Trophoblast cell (in vitro differentiated cells and primary cell): Measurements from ENCODE around the gene INTS2.
"Not testable (repeated sequence)": the region's sequence is repeated elsewhere in the genome, so short reads cannot be mapped to it uniquely, and the experiment has no call there.

Experiments
- DNase-seq, 2 donors: peaks; one replicate each; pipeline ENCODE4 v3.0.0-alpha.2; 2016
- H2AFZ ChIP-seq: 2 replicates; pipeline ENCODE4 v1.6.1; 2013; ENCODE audit warnings: low read length, moderate library complexity, mild to moderate bottlenecking; ENCODE audit not compliant: insufficient read depth, poor library complexity
- H2AK5ac ChIP-seq: 2 replicates; pipeline ENCODE4 v1.6.1; 2013; ENCODE audit warnings: mild to moderate bottlenecking, low read length
- H2BK120ac ChIP-seq: 2 replicates; pipeline ENCODE4 v1.6.1; 2013; ENCODE audit warnings: low read length, mild to moderate bottlenecking, moderate library complexity; ENCODE audit not compliant: insufficient read depth, poor library complexity
- H2BK12ac ChIP-seq: 2 replicates; pipeline ENCODE4 v1.6.1; 2013; ENCODE audit warnings: mild to moderate bottlenecking, low read length, moderate library complexity
- H2BK5ac ChIP-seq: 2 replicates; pipeline ENCODE4 v1.6.1; 2013; ENCODE audit warnings: low read length, low read depth, moderate library complexity, mild to moderate bottlenecking; ENCODE audit not compliant: poor library complexity
- H3K14ac ChIP-seq: 2 replicates; pipeline ENCODE4 v1.6.1; 2013; ENCODE audit warnings: mild to moderate bottlenecking, low read length
- H3K18ac ChIP-seq: 2 replicates; pipeline ENCODE4 v1.6.1; 2013; ENCODE audit warnings: mild to moderate bottlenecking, low read length
- H3K23ac ChIP-seq: 2 replicates; pipeline ENCODE4 v1.6.1; 2013; ENCODE audit warnings: low read length
- H3K27ac ChIP-seq: 2 replicates; pipeline ENCODE4 v1.5.1; 2013; ENCODE audit warnings: low read depth, mild to moderate bottlenecking, inconsistent platforms, low read length, moderate library complexity
- H3K27me3 ChIP-seq: 2 replicates; pipeline ENCODE4 v1.6.1; 2013; ENCODE audit warnings: inconsistent platforms, mild to moderate bottlenecking, low read length, moderate library complexity; ENCODE audit not compliant: insufficient read depth
- H3K36me3 ChIP-seq, 2 experiments: 1 replicate in 1 of 2; 2 replicates in 1 of 2; pipeline ENCODE4 v1.6.1; 2013; ENCODE audit warnings: low read length in 2 of 2, mild to moderate bottlenecking in 2 of 2, moderate library complexity in 1 of 2; ENCODE audit not compliant: insufficient read depth in 2 of 2, control insufficient read depth in 1 of 2
- H3K4ac ChIP-seq: 2 replicates; pipeline ENCODE4 v1.6.1; 2013; ENCODE audit warnings: low read depth, mild to moderate bottlenecking, low read length, moderate library complexity
- H3K4me1 ChIP-seq, 2 experiments: 1 replicate in 1 of 2; 2 replicates in 1 of 2; pipeline ENCODE4 v1.6.1; 2013; ENCODE audit warnings: low read length in 2 of 2, mild to moderate bottlenecking in 2 of 2, moderate library complexity in 1 of 2; ENCODE audit not compliant: insufficient read depth in 2 of 2, control insufficient read depth in 1 of 2
- H3K4me2 ChIP-seq: 2 replicates; pipeline ENCODE4 v1.6.1; 2013; ENCODE audit warnings: inconsistent platforms, mild to moderate bottlenecking, low read length, moderate library complexity
- H3K4me3 ChIP-seq: 2 replicates; pipeline ENCODE4 v1.5.1; 2013; ENCODE audit warnings: mild to moderate bottlenecking, low read depth, low read length, inconsistent platforms
- H3K79me1 ChIP-seq: one replicate; pipeline ENCODE4 v1.6.1; 2013; ENCODE audit warnings: low read length
- H3K79me2 ChIP-seq: 2 replicates; pipeline ENCODE4 v1.6.1; 2013; ENCODE audit warnings: low read length, mild to moderate bottlenecking; ENCODE audit not compliant: control insufficient read depth, insufficient read depth, poor library complexity
- H3K9ac ChIP-seq: 2 replicates; pipeline ENCODE4 v1.6.1; 2013; ENCODE audit warnings: mild to moderate bottlenecking, low read length
- H3K9me3 ChIP-seq: 2 replicates; pipeline ENCODE4 v1.6.1; 2013; ENCODE audit warnings: low read depth, mild to moderate bottlenecking, control low read depth, inconsistent platforms, low read length; ENCODE audit not compliant: insufficient read depth
- H4K12ac ChIP-seq: 2 replicates; pipeline ENCODE4 v1.6.1; 2013; ENCODE audit warnings: low read depth, mild to moderate bottlenecking, low read length, moderate library complexity
- H4K8ac ChIP-seq: 2 replicates; pipeline ENCODE4 v1.6.1; 2013; ENCODE audit warnings: low read depth, mild to moderate bottlenecking, low read length, moderate library complexity
- H4K91ac ChIP-seq: one replicate; pipeline ENCODE4 v1.6.1; 2013; ENCODE audit warnings: low read depth, mild to moderate bottlenecking, low read length, moderate library complexity
- WGBS: extraction: QIAGEN DNeasy Blood & Tissue Kit; methylation state at CpG from one replicate; pipeline ENCODE4 v1.1.7; 2013; ENCODE audit warnings: missing lambda C conversion rate; ENCODE audit not compliant: insufficient read length, insufficient coverage; ENCODE audit errors: extremely low coverage; 5-methylcytosine and 5-hydroxymethylcytosine counted together

INTS2 gene

GRCh38 chr17:61826866-61827265, 100.9 kb downstream of the INTS2 start:
- not testable (repeated sequence) for H3K9me3 ChIP-seq, DNase-seq, H3K36me3 ChIP-seq, H3K27ac ChIP-seq, H2AK5ac ChIP-seq, H3K79me2 ChIP-seq, H2AFZ ChIP-seq, H3K18ac ChIP-seq, H3K4me2 ChIP-seq, H3K14ac ChIP-seq, H3K27me3 ChIP-seq, H4K8ac ChIP-seq, H3K23ac ChIP-seq, H2BK120ac ChIP-seq, H3K4ac ChIP-seq, H4K91ac ChIP-seq, H3K4me1 ChIP-seq, H2BK5ac ChIP-seq, H3K79me1 ChIP-seq, H3K9ac ChIP-seq, H3K4me3 ChIP-seq, H4K12ac ChIP-seq, H2BK12ac ChIP-seq
- no CpG with 5 or more reads among the region's 1 CpG for WGBS

GRCh38 chr17:61826198-61826597, 101.6 kb downstream of the INTS2 start:
- not testable (repeated sequence) for H3K14ac ChIP-seq

GRCh38 chr17:61825448-61826137, 102.2 kb downstream of the INTS2 start:
- Histone ChIP-seq H2BK5ac (no peak overlapping the region), H3K18ac (no peak overlapping the region), H3K4me1 (no peaks in the 10 kb centered on the region), H3K79me1 (no peaks in the 10 kb centered on the region), H3K4ac (no peak overlapping the region), H3K14ac (no peak overlapping the region), H2AFZ (no peak overlapping the region), H3K27ac (no peak overlapping the region), H3K4me2 (no peak overlapping the region), H4K12ac (no peak overlapping the region), H2BK12ac (no peak overlapping the region), H2BK120ac (no peak overlapping the region), H3K36me3 (peaks cover 4 to 6% of the 10 kb centered on the region in 2 experiments), H3K4me3 (no peak overlapping the region), H4K91ac (no peak overlapping the region), H3K23ac (no peak overlapping the region), H4K8ac (no peak overlapping the region), H3K9me3 (no peaks in the 10 kb centered on the region), H3K9ac (no peak overlapping the region), H3K27me3 (no peaks in the 10 kb centered on the region), H2AK5ac (no peak overlapping the region), H3K79me2 (no peaks in the 10 kb centered on the region)
- no CpG with 5 or more reads among the region's 2 CpGs for WGBS
- DNase-seq: no peak

More at GRCh38 chr17:61826198-61826597, 101.6 kb downstream of the INTS2 start:
- not testable (repeated sequence) for H3K79me2 ChIP-seq, H3K4me3 ChIP-seq, H3K4ac ChIP-seq, H3K79me1 ChIP-seq, H4K12ac ChIP-seq, H2AFZ ChIP-seq, H2BK12ac ChIP-seq, DNase-seq, H3K23ac ChIP-seq, H3K4me1 ChIP-seq, H2AK5ac ChIP-seq, H3K18ac ChIP-seq, H3K4me2 ChIP-seq, H2BK5ac ChIP-seq, H3K36me3 ChIP-seq, H4K91ac ChIP-seq, H2BK120ac ChIP-seq, H3K27me3 ChIP-seq, H3K9ac ChIP-seq, H3K9me3 ChIP-seq, H4K8ac ChIP-seq, H3K27ac ChIP-seq
- no CpG with 5 or more reads among the region's 2 CpGs for WGBS

DNA sequence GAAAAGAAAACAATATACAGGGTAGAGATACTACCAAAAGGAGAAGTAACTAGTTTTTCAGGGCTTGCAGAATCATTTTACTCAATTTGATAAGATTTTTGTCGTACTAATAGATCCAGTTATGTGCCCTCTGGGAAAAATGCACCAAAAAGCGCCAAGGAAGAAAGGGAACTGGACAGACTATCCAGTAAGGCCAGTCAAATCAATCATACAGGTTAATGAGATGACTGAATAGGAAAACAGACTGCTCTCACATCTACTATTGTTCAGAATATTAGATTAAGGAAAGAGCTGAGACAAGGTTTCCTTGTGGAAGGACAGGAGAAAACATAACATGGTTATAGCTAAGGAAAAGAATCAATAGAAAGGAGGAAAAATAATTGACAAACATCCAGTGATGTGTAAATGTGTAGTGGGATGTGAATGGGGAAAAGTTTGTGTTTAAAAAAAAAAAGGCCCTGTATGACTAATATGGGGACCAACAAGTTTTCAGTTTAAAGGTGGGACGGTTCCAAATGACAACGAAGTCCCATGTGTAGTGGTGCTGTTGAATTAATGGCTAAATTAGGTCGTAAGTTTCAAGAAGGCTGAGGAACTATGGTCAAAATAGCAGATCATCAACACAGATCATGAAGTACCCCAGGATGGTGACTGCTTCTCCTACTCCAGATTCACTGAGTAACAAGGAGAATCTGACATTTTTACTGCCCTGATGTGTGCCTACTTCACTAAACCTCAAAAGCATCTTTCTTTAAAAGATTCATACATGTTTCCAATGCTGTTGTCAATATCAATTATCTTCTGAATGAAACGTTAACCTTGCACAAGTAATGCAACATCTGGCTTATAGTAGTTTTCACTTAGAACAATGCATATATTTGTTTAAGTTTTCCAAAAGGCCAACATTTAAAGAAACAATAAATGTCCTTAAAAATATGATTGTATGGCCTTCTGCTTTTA, 105.2 kb downstream of the INTS2 start:
- Histone ChIP-seq H3K27ac (no peak overlapping the region), H3K18ac (no peak overlapping the region), H3K4ac (no peak overlapping the region), H3K9ac (no peak overlapping the region), H2BK120ac (no peak overlapping the region), H3K27me3 (no peaks in the 10 kb centered on the region), H3K4me2 (no peak overlapping the region), H3K9me3 (no peaks in the 10 kb centered on the region), H3K23ac (no peak overlapping the region), H4K8ac (no peak overlapping the region), H3K79me1 (no peaks in the 10 kb centered on the region), H4K91ac (no peak overlapping the region), H3K79me2 (no peaks in the 10 kb centered on the region), H3K4me3 (no peak overlapping the region), H3K4me1 (no peaks in the 10 kb centered on the region), H4K12ac (no peak overlapping the region), H2AK5ac (no peak overlapping the region), H2BK5ac (no peak overlapping the region), H3K36me3 (peaks cover 6% of the 10 kb centered on the region in 2 experiments), H2AFZ (no peak overlapping the region), H2BK12ac (no peak overlapping the region), H3K14ac (no peak overlapping the region)
- WGBS: no CpG with 5 or more reads among the region's 6 CpGs
- DNase-seq: no peak
